HEK293 (cell line): Measurements from ENCODE around the gene BEST2.

ENCODE experiments used
- CTCF ChIA-PET: fragments of 350-600 bp; formaldehyde crosslinking; extraction: SDS; loops from one replicate; lab custom pipeline; 2021; ENCODE audit warnings: antibody characterized with exemption; lab: Yijun Ruan, JAX
- POLR2A ChIA-PET: fragments of 300-600 bp; formaldehyde crosslinking; extraction: SDS; loops from one replicate; lab custom pipeline; 2020; ENCODE audit warnings: antibody characterized with exemption, inconsistent platforms; lab: Yijun Ruan, JAX
- H3K27ac ChIP-seq: fragments of 200-500 bp; sonication (Bioruptor generic); 2 replicates; pipeline ENCODE4 v1.5.1; 2014; ENCODE audit warnings: low read depth, low read length, control low read depth, inconsistent platforms; ENCODE audit errors: extremely low read depth
- H3K36me3 ChIP-seq, 2 experiments: fragments of 200-500 bp in 1 of 2; sonication (Bioruptor generic) in 1 of 2; 1 replicate in 1 of 2; 2 replicates in 1 of 2; pipeline ENCODE4 v1.5.1; 2014 to 2017; ENCODE audit warnings: inconsistent platforms in 2 of 2, low read length in 2 of 2; ENCODE audit not compliant: control insufficient read depth in 2 of 2, insufficient read depth in 1 of 2
- H3K4me1 ChIP-seq: fragments of 200-500 bp; sonication (Bioruptor generic); 2 replicates; pipeline ENCODE4 v1.5.1; 2014; ENCODE audit warnings: mild to moderate bottlenecking, low read length, inconsistent platforms; ENCODE audit not compliant: control insufficient read depth, insufficient read depth
- H3K4me3 ChIP-seq: 2 replicates; pipeline ENCODE4 v1.5.1; 2011; ENCODE audit warnings: low read depth, mild to moderate bottlenecking, control low read depth, low read length, moderate library complexity
- H3K9me3 ChIP-seq: fragments of 200-500 bp; sonication (Bioruptor generic); 2 replicates; pipeline ENCODE4 v1.5.1; 2014; ENCODE audit warnings: low read depth, low read length, inconsistent platforms; ENCODE audit not compliant: control insufficient read depth, insufficient read depth
- ATF2 ChIP-seq: fragments of 450-650 bp; formaldehyde crosslinking; IDR thresholded peaks from 2 replicates; pipeline ENCODE4 v1.5.1; 2016; ENCODE audit warnings: missing biosample characterization, missing genetic modification characterization, low read depth
- HOXC10 ChIP-seq: sonication (generic); formaldehyde crosslinking; IDR thresholded peaks from 2 replicates; pipeline ENCODE4 v1.8.1; 2023; ENCODE audit warnings: mild to moderate bottlenecking, missing genetic modification reagents
- IKZF3 ChIP-seq: fragments of 450-650 bp; IDR thresholded peaks from 2 replicates; pipeline ENCODE4 v1.5.0; 2018; ENCODE audit warnings: missing biosample characterization, mild to moderate bottlenecking, missing genetic modification characterization, moderate library complexity
- PBX3 ChIP-seq: sonication (generic); formaldehyde crosslinking; IDR thresholded peaks from 2 replicates; pipeline ENCODE4 v1.8.1; 2022; ENCODE audit warnings: mild to moderate bottlenecking, moderate library complexity, missing genetic modification reagents
- SETDB1 ChIP-seq: IDR thresholded peaks from one replicate; pipeline ENCODE4 v1.6.1; 2017; ENCODE audit warnings: mild to moderate bottlenecking, low read length, moderate library complexity, mixed read lengths; ENCODE audit not compliant: insufficient read length
- ZBTB1 ChIP-seq: fragments of 450-650 bp; formaldehyde crosslinking; IDR thresholded peaks from 2 replicates; pipeline ENCODE4 v1.5.1; 2016; ENCODE audit warnings: missing biosample characterization, missing genetic modification characterization
- ZBTB7A ChIP-seq: fragments of 450-650 bp; formaldehyde crosslinking; IDR thresholded peaks from 2 replicates; pipeline ENCODE4 v1.5.1; 2016; ENCODE audit warnings: low read depth, missing biosample characterization, missing genetic modification characterization
- ZIC2 ChIP-seq: fragments of 450-650 bp; formaldehyde crosslinking; IDR thresholded peaks from 2 replicates; pipeline ENCODE4 v1.5.1; 2016; ENCODE audit warnings: missing biosample characterization, missing genetic modification characterization
- ZNF146 ChIP-seq: fragments of 450-650 bp; formaldehyde crosslinking; IDR thresholded peaks from 2 replicates; pipeline ENCODE4 v1.5.1; 2016; ENCODE audit warnings: missing biosample characterization, missing genetic modification characterization
- ZNF157 ChIP-seq: fragments of 450-650 bp; formaldehyde crosslinking; IDR thresholded peaks from 2 replicates; pipeline ENCODE4 v1.5.1; 2016; ENCODE audit warnings: missing biosample characterization, missing genetic modification characterization
- ZNF174 ChIP-seq: fragments of 450-650 bp; formaldehyde crosslinking; IDR thresholded peaks from 2 replicates; pipeline ENCODE4 v1.5.0; 2017; ENCODE audit warnings: missing biosample characterization, mild to moderate bottlenecking, missing genetic modification characterization
- ZNF202 ChIP-seq: fragments of 450-650 bp; formaldehyde crosslinking; IDR thresholded peaks from 2 replicates; pipeline ENCODE4 v1.5.1; 2016; ENCODE audit warnings: missing biosample characterization, missing genetic modification characterization, borderline replicate concordance
- ZNF23 ChIP-seq: fragments of 450-650 bp; formaldehyde crosslinking; IDR thresholded peaks from 2 replicates; pipeline ENCODE4 v1.5.1; 2016; ENCODE audit warnings: missing biosample characterization, missing genetic modification characterization, borderline replicate concordance
- ZNF302 ChIP-seq: fragments of 450-650 bp; formaldehyde crosslinking; IDR thresholded peaks from 2 replicates; pipeline ENCODE4 v1.5.1; 2016; ENCODE audit warnings: missing biosample characterization, missing genetic modification characterization, low read depth
- ZNF311 ChIP-seq: fragments of 450-650 bp; formaldehyde crosslinking; IDR thresholded peaks from 2 replicates; pipeline ENCODE4 v1.5.1; 2017; ENCODE audit warnings: missing biosample characterization, missing genetic modification characterization, borderline replicate concordance
- ZNF354C ChIP-seq: fragments of 450-650 bp; formaldehyde crosslinking; IDR thresholded peaks from 2 replicates; pipeline ENCODE4 v1.5.1; 2016; ENCODE audit warnings: missing biosample characterization, missing genetic modification characterization, low read depth, borderline replicate concordance
- ZNF449 ChIP-seq: fragments of 450-650 bp; formaldehyde crosslinking; IDR thresholded peaks from 2 replicates; pipeline ENCODE4 v1.5.1; 2017; ENCODE audit warnings: missing biosample characterization, mild to moderate bottlenecking, missing genetic modification characterization, moderate library complexity
- ZNF529 ChIP-seq: fragments of 450-650 bp; formaldehyde crosslinking; IDR thresholded peaks from 2 replicates; pipeline ENCODE4 v1.5.1; 2017; ENCODE audit warnings: missing genetic modification characterization, missing biosample characterization; ENCODE audit not compliant: insufficient replicate concordance
- ZNF645 ChIP-seq: fragments of 450-650 bp; formaldehyde crosslinking; IDR thresholded peaks from 2 replicates; pipeline ENCODE4; 2016; ENCODE audit warnings: missing biosample characterization, missing genetic modification characterization
- ZNF654 ChIP-seq: fragments of 450-650 bp; formaldehyde crosslinking; IDR thresholded peaks from 2 replicates; pipeline ENCODE4 v1.5.1; 2016; ENCODE audit warnings: low read depth, missing biosample characterization, missing genetic modification characterization
- ZNF670 ChIP-seq: fragments of 450-650 bp; formaldehyde crosslinking; IDR thresholded peaks from 2 replicates; pipeline ENCODE4 v1.5.1; 2016; ENCODE audit warnings: missing biosample characterization, missing genetic modification characterization, low read depth
- ZNF843 ChIP-seq: fragments of 450-650 bp; formaldehyde crosslinking; IDR thresholded peaks from 2 replicates; pipeline ENCODE4 v1.5.1; 2016; ENCODE audit warnings: missing biosample characterization, missing genetic modification characterization

BEST2 gene

GRCh38 chr19:12779162-12779993 is 27.8 kb downstream of the BEST2 start (continued):
- TF ChIP-seq ZNF670 (tag by site-specific recombination): no peak
- no peak for TF ChIP-seq ZNF174 (tag by site-specific recombination)

- H3K4me1 ChIP-seq: peaks cover 6% of the 10 kb centered on the region; the same call in 1 of the 2 replicates
- ChIA-PET POLR2A (interaction anchor here (1.2 to 2.7 kb wide), 3 partner anchors 8 to 42 kb away, joined by 4 to 33 read pairs (median 4); partner anchors contain the start of gene JUNB), CTCF (interaction anchor here (0.7 to 11.4 kb wide), 3 partner anchors 9 to 16 kb away, joined by 3 to 234 read pairs (median 6); partner anchors contain the start of genes JUNB, PRDX2 and THSD8)
- peak overlapping the region; percentile 47 for H3K4me3 ChIP-seq
- TF ChIP-seq ZNF157 (tag by site-specific recombination) (no peak), ZNF311 (tag by site-specific recombination) (no peak), HOXC10 (CRISPR knock-in tag) (no peak), ZNF843 (tag by site-specific recombination) (peak; percentile 28), ZNF529 (tag by site-specific recombination) (no peak), ZBTB7A (tag by site-specific recombination) (peak; percentile 23), ZNF645 (tag by site-specific recombination) (no peak), ZNF302 (tag by site-specific recombination) (no peak), SETDB1 (no peak), ZNF146 (tag by site-specific recombination) (0 out of 2 replicates have a peak, but pooled peaks have one; percentile 21)
- H3K27ac ChIP-seq: no peak overlapping the region; the same call in 1 of the 2 replicates
- no peaks in the 10 kb centered on the region for H3K9me3 ChIP-seq
- H3K36me3 ChIP-seq: no peaks in the 10 kb centered on the region
Measured at GRCh38 chr19:12782174-12782423, 30.5 kb downstream of the BEST2 start.

- Histone ChIP-seq H3K4me3 (peak overlapping the region; percentile 47), H3K9me3 (no peaks in the 10 kb centered on the region), H3K4me1 (peaks cover 6% of the 10 kb centered on the region; the same call in 1 of the 2 replicates), H3K27ac (peak overlapping the region; percentile 30; the same call in 1 of the 2 replicates), H3K36me3 (no peaks in the 10 kb centered on the region)
- ChIA-PET POLR2A (interaction anchor here (0.7 to 2.7 kb wide), 4 partner anchors 9 to 151 kb away, joined by 4 to 33 read pairs (median 6); partner anchors contain the start of genes FARSA and JUNB), CTCF (interaction anchor here (2.4 to 11.4 kb wide), 2 partner anchors 10 to 13 kb away, joined by 6 to 234 read pairs; partner anchors contain the start of genes JUNB, PRDX2 and THSD8)
- no peak for TF ChIP-seq ZNF202 (tag by site-specific recombination)
- TF ChIP-seq ZNF23 (tag by site-specific recombination): no peak
- peak; percentile 64; the same call in 1 of the 2 replicates for TF ChIP-seq PBX3 (CRISPR knock-in tag)
- no peak; the same call in 1 of the 2 replicates for TF ChIP-seq ZNF311 (tag by site-specific recombination)
- no peak for TF ChIP-seq ZNF654 (tag by site-specific recombination)
- TF ChIP-seq ZNF354C (tag by site-specific recombination): no peak
- peak; percentile 90 for TF ChIP-seq ZIC2 (tag by site-specific recombination)
- no peak for TF ChIP-seq ATF2 (tag by site-specific recombination)
- TF ChIP-seq ZNF449: peak; percentile 60; the same call in 1 of the 2 replicates
- peak; percentile 74; the same call in 1 of the 2 replicates for TF ChIP-seq ZBTB1 (tag by site-specific recombination)
- TF ChIP-seq IKZF3 (tag by site-specific recombination): peak; percentile 86
- no peak for TF ChIP-seq ZNF529 (tag by site-specific recombination)
Measured at GRCh38 chr19:12782424-12783290, 31.1 kb downstream of the BEST2 start.
